Endothelial cell (in vitro differentiated cells): ENCODE measurements around the gene NUDT9. TPM values are rescaled to one million over a fixed set of nuclear protein-coding genes. Genes with fewer than 3 reads are reported as not detected.
"Not testable (repeated sequence)": the region's sequence is repeated elsewhere in the genome, so short reads cannot be mapped to it uniquely, and the experiment has no call there.

Source experiments
- DNase-seq: peaks from one replicate; pipeline ENCODE4 v3.0.0; 2021; ENCODE audit warnings: low spot score
- H3K27ac Mint-ChIP-seq: one replicate; pipeline ENCODE4 v1.8.0; 2021; ENCODE audit warnings: mixed read lengths, inconsistent platforms; ENCODE audit not compliant: unreplicated experiment
- H3K27me3 Mint-ChIP-seq: one replicate; pipeline ENCODE4 v1.8.0; 2021; ENCODE audit warnings: mild to moderate bottlenecking, moderate library complexity, mixed read lengths, inconsistent platforms; ENCODE audit not compliant: unreplicated experiment
- H3K36me3 Mint-ChIP-seq: one replicate; pipeline ENCODE4 v1.8.0; 2021; ENCODE audit warnings: mild to moderate bottlenecking, low read depth, mixed read lengths, inconsistent platforms; ENCODE audit not compliant: unreplicated experiment
- H3K4me1 Mint-ChIP-seq: one replicate; pipeline ENCODE4 v1.8.0; 2021; ENCODE audit warnings: mild to moderate bottlenecking, mixed read lengths, inconsistent platforms; ENCODE audit not compliant: unreplicated experiment
- H3K4me3 Mint-ChIP-seq: one replicate; pipeline ENCODE4 v1.8.0; 2021; ENCODE audit warnings: mild to moderate bottlenecking, mixed read lengths, inconsistent platforms; ENCODE audit not compliant: unreplicated experiment
- H3K9me3 Mint-ChIP-seq: one replicate; pipeline ENCODE4 v1.8.0; 2021; ENCODE audit warnings: mixed read lengths, inconsistent platforms; ENCODE audit not compliant: unreplicated experiment
- CTCF ChIP-seq: fragments of 200-600 bp; sonication (generic); IDR thresholded peaks from one replicate; pipeline ENCODE4 v1.5.0; 2021; ENCODE audit warnings: antibody characterized with exemption; ENCODE audit not compliant: unreplicated experiment
- total RNA-seq: library from RNA; stranded (reverse); fragmentation: NEBNext Ultra II Directional; extraction: Animal tissue kit (Norgen Biotek cat#: 25700); gene quantifications from one replicate; pipeline ENCODE4 v1.2.1, GENCODE V29; 2021; ENCODE audit not compliant: unreplicated experiment

NUDT9 gene
- total RNA-seq, 1 donor from 2014 or later, result 16.6 TPM

GRCh38 chr4:87399954-87400353, 22.4 kb upstream of the NUDT9 start:
- no peak for TF ChIP-seq CTCF
- H3K4me3 Mint-ChIP-seq, result no peak overlapping the region
- peaks cover 3% of the 10 kb centered on the region for H3K9me3 Mint-ChIP-seq
- H3K27ac Mint-ChIP-seq, result no peak overlapping the region
- peaks cover 4% of the 10 kb centered on the region for H3K27me3 Mint-ChIP-seq
- DNase-seq, result no peak
- H3K4me1 Mint-ChIP-seq, result peaks cover 2% of the 10 kb centered on the region
- H3K36me3 Mint-ChIP-seq, result peaks cover 11% of the 10 kb centered on the region

GRCh38 chr4:87403732-87404131, 18.6 kb upstream of the NUDT9 start:
- not testable (repeated sequence) for H3K27ac Mint-ChIP-seq, DNase-seq, H3K9me3 Mint-ChIP-seq, H3K4me3 Mint-ChIP-seq, H3K27me3 Mint-ChIP-seq
- Mint-ChIP-seq H3K36me3 (peaks cover 11% of the 10 kb centered on the region), H3K4me1 (peaks cover 20% of the 10 kb centered on the region)

GRCh38 chr4:87405211-87405820, 17.1 kb upstream of the NUDT9 start:
- Mint-ChIP-seq H3K36me3 (peaks cover 11% of the 10 kb centered on the region), H3K27me3 (no peaks in the 10 kb centered on the region), H3K9me3 (peaks cover 3% of the 10 kb centered on the region), H3K4me1 (peaks cover 20% of the 10 kb centered on the region), H3K27ac (no peak overlapping the region), H3K4me3 (no peak overlapping the region)
- TF ChIP-seq CTCF, result no peak
- no peak for DNase-seq

GRCh38 chr4:87406462-87406861, 15.9 kb upstream of the NUDT9 start:
- TF ChIP-seq CTCF, result no peak
- DNase-seq, result no peak
- Mint-ChIP-seq H3K4me3 (no peak overlapping the region), H3K4me1 (peaks cover 20% of the 10 kb centered on the region), H3K27ac (no peak overlapping the region), H3K9me3 (peaks cover 3% of the 10 kb centered on the region), H3K27me3 (no peaks in the 10 kb centered on the region), H3K36me3 (peaks cover 11% of the 10 kb centered on the region)

- H3K27ac Mint-ChIP-seq, result not testable (repeated sequence)
- H3K4me1 Mint-ChIP-seq, result peaks cover 20% of the 10 kb centered on the region
Observed at GRCh38 chr4:87406902-87407301, 15.5 kb upstream of the NUDT9 start.

GRCh38 chr4:87409420-87409939, 12.9 kb upstream of the NUDT9 start:
- no peak for TF ChIP-seq CTCF
- Mint-ChIP-seq H3K36me3 (no peaks in the 10 kb centered on the region), H3K4me1 (peaks cover 18% of the 10 kb centered on the region), H3K27ac (no peak overlapping the region), H3K4me3 (no peak overlapping the region), H3K27me3 (no peaks in the 10 kb centered on the region), H3K9me3 (no peaks in the 10 kb centered on the region)
- no peak for DNase-seq

More at GRCh38 chr4:87406902-87407301, 15.5 kb upstream of the NUDT9 start:
- DNase-seq, H3K27me3 Mint-ChIP-seq, H3K36me3 Mint-ChIP-seq, H3K9me3 Mint-ChIP-seq, H3K4me3 Mint-ChIP-seq: not testable (repeated sequence)
